Measurements from ENCODE around the gene IL31RA.

IL31RA gene

GRCh38 chr5:55894135-55894534 lies 43.0 kb downstream of the IL31RA start:
- DNase-seq (ENCODE audit: insufficient read length) = no peak
- TF ChIP-seq POLR2AphosphoS5 (IDR thresholded peaks at IDR 0.05; ENCODE audit: low read depth, low read length) (no peak), POLR2A (IDR thresholded peaks at IDR 0.05; ENCODE audit: low read depth, low read length) (no peak), TAF1 (IDR thresholded peaks at IDR 0.05; ENCODE audit: borderline replicate concordance, low read depth, low read length) (no peak)
- no peak for FAIRE-seq

GRCh38 chr5:55895346-55895745 lies 44.2 kb downstream of the IL31RA start:
- TF ChIP-seq POLR2A (IDR thresholded peaks at IDR 0.05; ENCODE audit: low read depth, low read length) (no peak), TAF1 (IDR thresholded peaks at IDR 0.05; ENCODE audit: borderline replicate concordance, low read depth, low read length) (no peak), POLR2AphosphoS5 (IDR thresholded peaks at IDR 0.05; ENCODE audit: low read depth, low read length) (no peak)
- FAIRE-seq (no peak), DNase-seq (ENCODE audit: insufficient read length) (no peak)

- no peak for FAIRE-seq
- no peak for DNase-seq (ENCODE audit: insufficient read length)
- TF ChIP-seq POLR2AphosphoS5 (IDR thresholded peaks at IDR 0.05; ENCODE audit: low read depth, low read length) = no peak
Measured at GRCh38 chr5:55896238-55896637, 45.1 kb downstream of the IL31RA start.

- FAIRE-seq (no peak), DNase-seq (ENCODE audit: insufficient read length) (no peak)
- TF ChIP-seq POLR2A (IDR thresholded peaks at IDR 0.05; ENCODE audit: low read depth, low read length) = no peak
- no peak for TF ChIP-seq POLR2AphosphoS5 (IDR thresholded peaks at IDR 0.05; ENCODE audit: low read depth, low read length)
- no peak for TF ChIP-seq TAF1 (IDR thresholded peaks at IDR 0.05; ENCODE audit: borderline replicate concordance, low read depth, low read length)
Measured at GRCh38 chr5:55896663-55897062, 45.5 kb downstream of the IL31RA start.

- DNase-seq (ENCODE audit: insufficient read length) (no peak), FAIRE-seq (no peak)
- TF ChIP-seq POLR2A (IDR thresholded peaks at IDR 0.05; ENCODE audit: low read depth, low read length) (no peak), TAF1 (IDR thresholded peaks at IDR 0.05; ENCODE audit: borderline replicate concordance, low read depth, low read length) (no peak), POLR2AphosphoS5 (IDR thresholded peaks at IDR 0.05; ENCODE audit: low read depth, low read length) (no peak)
Measured at GRCh38 chr5:55897206-55897894, 46.2 kb downstream of the IL31RA start.

- FAIRE-seq (no peak), DNase-seq (ENCODE audit: insufficient read length) (no peak)
- TF ChIP-seq POLR2A (IDR thresholded peaks at IDR 0.05; ENCODE audit: low read depth, low read length) (no peak), TAF1 (IDR thresholded peaks at IDR 0.05; ENCODE audit: borderline replicate concordance, low read depth, low read length) (no peak), POLR2AphosphoS5 (IDR thresholded peaks at IDR 0.05; ENCODE audit: low read depth, low read length) (no peak)
Measured at GRCh38 chr5:55897905-55898304, 46.7 kb downstream of the IL31RA start.

- FAIRE-seq (no peak), DNase-seq (ENCODE audit: insufficient read length) (no peak)
- TF ChIP-seq POLR2AphosphoS5 (IDR thresholded peaks at IDR 0.05; ENCODE audit: low read depth, low read length) (no peak), POLR2A (IDR thresholded peaks at IDR 0.05; ENCODE audit: low read depth, low read length) (no peak), TAF1 (IDR thresholded peaks at IDR 0.05; ENCODE audit: borderline replicate concordance, low read depth, low read length) (no peak)
Measured at GRCh38 chr5:55899344-55899743, 48.2 kb downstream of the IL31RA start.

GRCh38 chr5:55900068-55900467 lies 48.9 kb downstream of the IL31RA start:
- peak; percentile 46 for FAIRE-seq
- no peak for TF ChIP-seq TAF1 (IDR thresholded peaks at IDR 0.05; ENCODE audit: borderline replicate concordance, low read depth, low read length)
- no peak for TF ChIP-seq POLR2A (IDR thresholded peaks at IDR 0.05; ENCODE audit: low read depth, low read length)
- TF ChIP-seq POLR2AphosphoS5 (IDR thresholded peaks at IDR 0.05; ENCODE audit: low read depth, low read length) = no peak

GRCh38 chr5:55900776-55901175 lies 49.6 kb downstream of the IL31RA start:
- TF ChIP-seq TAF1 (IDR thresholded peaks at IDR 0.05; ENCODE audit: borderline replicate concordance, low read depth, low read length) (no peak), POLR2AphosphoS5 (IDR thresholded peaks at IDR 0.05; ENCODE audit: low read depth, low read length) (no peak), POLR2A (IDR thresholded peaks at IDR 0.05; ENCODE audit: low read depth, low read length) (no peak)
- FAIRE-seq = no peak
- no peak for DNase-seq (ENCODE audit: insufficient read length)

More at GRCh38 chr5:55900068-55900467, 48.9 kb downstream of the IL31RA start:
- DNase-seq (ENCODE audit: insufficient read length) = no peak

- TF ChIP-seq POLR2A (IDR thresholded peaks at IDR 0.05; ENCODE audit: low read depth, low read length) (no peak), POLR2AphosphoS5 (IDR thresholded peaks at IDR 0.05; ENCODE audit: low read depth, low read length) (no peak), TAF1 (IDR thresholded peaks at IDR 0.05; ENCODE audit: borderline replicate concordance, low read depth, low read length) (no peak)
- peak; percentile 68 for FAIRE-seq
- DNase-seq (ENCODE audit: insufficient read length) = no peak
Measured at GRCh38 chr5:55902696-55903095, 51.5 kb downstream of the IL31RA start.

GRCh38 chr5:55903121-55903701 lies 52.1 kb downstream of the IL31RA start:
- DNase-seq (ENCODE audit: insufficient read length) (peak; percentile 43), FAIRE-seq (peak; percentile 89)

GRCh38 chr5:55904152-55904551 lies 53.0 kb downstream of the IL31RA start:
- DNase-seq (ENCODE audit: insufficient read length) (no peak), FAIRE-seq (peak; percentile 38)
- TF ChIP-seq TAF1 (IDR thresholded peaks at IDR 0.05; ENCODE audit: borderline replicate concordance, low read depth, low read length) (no peak), POLR2A (IDR thresholded peaks at IDR 0.05; ENCODE audit: low read depth, low read length) (no peak), POLR2AphosphoS5 (IDR thresholded peaks at IDR 0.05; ENCODE audit: low read depth, low read length) (no peak)

More at GRCh38 chr5:55903121-55903701, 52.1 kb downstream of the IL31RA start:
- no peak for TF ChIP-seq POLR2A (IDR thresholded peaks at IDR 0.05; ENCODE audit: low read depth, low read length)
- no peak for TF ChIP-seq TAF1 (IDR thresholded peaks at IDR 0.05; ENCODE audit: borderline replicate concordance, low read depth, low read length)
- no peak for TF ChIP-seq POLR2AphosphoS5 (IDR thresholded peaks at IDR 0.05; ENCODE audit: low read depth, low read length)
